Measurements from ENCODE around the gene BNC2.

DNA sequence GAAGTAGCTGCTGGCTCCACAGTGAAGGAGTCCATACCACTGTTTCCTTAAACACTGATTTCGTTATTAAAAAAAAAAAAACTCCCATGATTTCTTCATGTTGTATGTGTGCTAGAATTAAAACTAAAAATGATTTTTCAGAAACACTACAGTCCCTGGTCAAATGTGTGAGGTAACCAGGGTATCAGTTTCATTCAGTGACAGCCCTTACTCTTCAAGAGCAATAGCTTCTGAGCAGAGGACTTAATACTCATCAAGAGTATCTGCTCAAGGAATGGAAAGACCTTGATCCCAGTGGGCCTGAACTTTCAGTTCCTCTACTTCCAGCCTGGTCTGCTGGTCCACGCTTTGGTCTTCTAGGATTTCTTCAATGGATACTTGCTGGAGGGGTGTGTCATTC lies 95.1 kb downstream of the BNC2 start:
- no peak for TF ChIP-seq CTCF (conservative IDR thresholded peaks at IDR 0.05; ENCODE audit: low read depth, low read length)
- TF ChIP-seq FOS (IDR thresholded peaks at IDR 0.05; ENCODE audit: low read depth, low read length), result no peak
- no peak for TF ChIP-seq CHD1 (IDR thresholded peaks at IDR 0.05; ENCODE audit: low read depth, low read length)
- no peak for TF ChIP-seq ELK1 (IDR thresholded peaks at IDR 0.05; ENCODE audit: borderline replicate concordance, low read depth, low read length)
- TF ChIP-seq POLR2A (IDR thresholded peaks at IDR 0.05; ENCODE audit: low read depth, low read length), result no peak
- no peak for TF ChIP-seq MXI1 (IDR thresholded peaks at IDR 0.05; ENCODE audit: borderline replicate concordance, low read depth, low read length)
- TF ChIP-seq RCOR1 (IDR thresholded peaks at IDR 0.05; ENCODE audit: insufficient replicate concordance, low read length), result no peak
- no peak for TF ChIP-seq CEBPB (IDR thresholded peaks at IDR 0.05; ENCODE audit: low read depth, low read length)
- TF ChIP-seq RFX5 (IDR thresholded peaks at IDR 0.05; ENCODE audit: low read depth, low read length), result no peak
- no peak for TF ChIP-seq NFE2L2 (IDR thresholded peaks at IDR 0.05; ENCODE audit: low read depth, low read length)
- no peak for TF ChIP-seq MAZ (IDR thresholded peaks at IDR 0.05; ENCODE audit: borderline replicate concordance, low read depth, low read length)
- no peak for TF ChIP-seq MAFK (IDR thresholded peaks at IDR 0.05; ENCODE audit: low read depth, low read length)
- no peak for TF ChIP-seq BHLHE40 (IDR thresholded peaks at IDR 0.05; ENCODE audit: low read depth, low read length)
